Measurements from ENCODE around the gene HCK.
A peak's percentile ranks its signal among the peaks of the same experiment; 100 is the strongest.

Gene HCK

DNA sequence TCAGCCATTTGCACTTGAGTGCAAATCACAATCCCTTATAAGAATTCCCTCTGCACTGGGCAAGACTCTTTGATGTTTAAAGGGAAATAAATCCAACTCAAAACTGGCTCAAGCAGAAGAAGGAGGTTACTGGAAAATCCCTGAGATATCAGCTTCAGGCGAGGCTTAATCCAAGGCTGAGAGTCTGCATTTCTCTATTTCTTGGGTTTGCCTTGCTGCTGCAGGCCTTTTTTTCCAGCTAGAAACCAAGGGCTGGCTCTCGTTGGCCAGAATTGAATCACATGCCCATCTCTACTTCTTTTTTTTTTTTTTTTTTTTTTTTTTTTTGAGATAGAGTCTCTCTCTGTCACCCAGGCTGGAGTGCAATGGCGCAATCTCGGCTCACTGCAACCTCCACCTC is 11.7 kb downstream of the HCK start:
- no peak for DNase-seq

DNA sequence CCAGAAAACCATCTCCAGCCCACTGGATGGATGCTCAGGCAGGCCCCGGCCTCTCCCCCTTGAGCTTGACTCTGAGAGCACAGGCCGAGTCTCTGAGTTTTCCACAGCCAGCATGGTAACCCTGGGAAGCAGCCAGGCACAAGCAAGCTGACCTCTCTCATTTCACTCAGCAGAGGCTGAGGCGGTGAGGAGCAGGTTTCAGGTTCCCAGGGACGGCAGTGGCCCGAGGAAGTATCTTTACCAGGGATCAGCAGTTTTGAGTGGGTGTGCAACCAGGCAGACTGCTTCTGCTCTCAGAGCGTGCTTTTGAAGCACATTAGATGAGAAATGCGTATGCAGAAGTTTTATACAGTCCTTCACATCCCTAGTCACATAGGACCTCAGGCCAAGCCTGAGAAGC is 12.6 kb downstream of the HCK start:
- no peak for DNase-seq

DNA sequence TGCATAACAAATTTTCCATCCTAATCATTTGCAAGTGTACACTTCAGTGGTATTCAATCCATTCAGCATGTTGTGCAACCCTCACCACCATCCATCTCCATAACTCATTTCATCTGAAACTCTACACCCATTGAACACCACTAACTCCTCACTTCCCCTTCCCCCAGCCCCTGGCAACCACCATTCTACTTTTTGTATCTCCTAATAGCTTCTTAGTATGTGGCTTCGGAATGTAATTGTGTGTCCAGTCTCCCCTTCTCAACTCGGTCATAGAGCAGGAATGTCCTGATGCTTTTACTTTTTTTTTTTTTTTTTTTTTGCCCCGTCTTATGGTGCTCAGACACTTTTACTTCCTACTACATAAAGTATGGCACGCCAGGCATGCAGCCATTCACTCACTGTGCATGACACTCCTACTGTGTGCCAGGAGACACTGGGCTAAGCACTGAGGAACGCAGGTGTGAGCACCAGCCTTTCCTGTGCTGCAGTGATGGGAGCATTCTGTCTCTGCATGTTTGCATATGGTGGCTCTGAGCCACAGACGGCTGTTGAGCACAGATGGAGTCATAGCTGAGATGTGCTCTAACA is 15.3 kb downstream of the HCK start:
- no peak for DNase-seq

DNA sequence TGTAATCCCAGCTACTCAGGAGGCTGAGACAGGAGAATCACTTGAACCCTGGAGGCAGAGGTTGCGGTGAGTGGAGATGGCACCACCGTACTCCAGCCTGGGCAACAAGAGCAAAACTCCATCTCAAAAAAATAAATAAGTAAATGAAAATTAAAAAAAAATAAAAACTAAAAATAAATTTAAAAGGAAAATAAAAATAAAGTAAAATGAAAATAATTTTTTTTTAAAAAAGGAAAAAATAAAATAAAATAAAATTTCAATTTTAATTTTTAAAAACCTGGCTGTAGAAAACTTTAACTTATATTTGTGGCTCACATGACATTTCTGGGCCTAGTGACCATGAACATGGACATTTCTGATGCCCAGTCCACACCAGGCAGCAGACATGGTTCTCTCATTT is 16.1 kb downstream of the HCK start:
- no peak for DNase-seq

DNA sequence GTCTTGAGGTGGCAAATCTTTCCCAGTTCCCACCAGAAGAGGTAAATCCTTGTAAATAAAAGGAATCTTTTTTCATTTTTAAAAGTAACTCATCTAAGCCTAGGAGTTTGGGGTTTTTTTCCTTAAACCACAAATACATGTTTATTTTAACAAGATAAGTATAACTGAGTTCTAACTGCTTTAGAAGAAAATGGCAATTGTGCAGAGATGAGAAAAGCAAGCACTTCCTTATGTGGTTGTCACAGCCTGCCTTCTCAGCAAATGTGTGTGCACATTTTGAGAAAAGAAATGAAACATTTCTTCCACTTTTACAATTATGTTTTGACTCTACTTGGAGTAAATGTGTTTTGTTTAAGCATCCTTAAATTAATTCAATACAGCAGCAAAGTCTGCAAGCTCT is 17.7 kb downstream of the HCK start:
- DNase-seq = no peak

DNA sequence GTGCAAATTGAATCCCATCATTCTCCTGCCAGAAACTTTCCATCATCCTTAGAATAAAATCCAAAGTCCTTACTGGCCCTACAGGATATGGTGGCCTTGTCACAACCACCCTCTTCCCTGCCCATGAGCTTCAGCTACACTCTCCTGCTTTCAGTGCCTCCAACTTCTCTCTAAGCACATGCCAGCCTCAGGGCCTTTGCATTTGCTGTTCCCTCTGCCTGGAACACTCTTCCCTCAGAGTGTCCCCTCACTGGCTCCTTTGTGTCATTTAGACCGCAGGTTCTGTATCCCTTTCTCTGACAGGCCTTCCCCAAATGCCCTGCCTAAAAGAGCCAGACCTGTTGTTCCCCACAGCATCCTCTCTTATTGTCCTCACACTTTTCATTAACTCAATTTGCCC is 18.2 kb downstream of the HCK start:
- no peak for DNase-seq

DNA sequence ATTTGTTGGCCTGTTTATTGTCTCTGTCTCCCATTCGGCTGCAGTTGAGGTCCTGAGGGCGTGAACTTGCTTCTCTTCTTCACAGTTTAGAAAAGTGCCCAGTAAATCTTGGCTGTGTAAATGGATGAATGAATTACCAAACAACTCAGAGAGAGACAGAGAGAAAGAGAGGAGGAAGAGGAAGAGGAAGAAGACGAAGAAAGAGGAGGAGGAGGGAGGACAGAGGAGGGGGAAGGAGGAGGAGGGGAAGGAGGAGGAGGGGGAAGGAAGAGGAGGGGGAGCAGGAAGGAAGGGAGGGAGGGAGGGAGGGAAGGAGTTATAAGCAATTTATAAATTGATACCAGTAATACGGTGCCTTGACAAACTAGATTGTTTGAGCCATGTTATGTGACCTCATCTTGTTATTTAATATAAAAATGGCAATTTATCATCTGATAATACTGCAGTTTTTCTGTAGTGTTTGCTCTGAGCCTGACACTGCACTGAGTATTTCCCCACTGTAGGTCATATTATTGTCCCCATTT is 18.7 kb downstream of the HCK start:
- DNase-seq = no peak

DNA sequence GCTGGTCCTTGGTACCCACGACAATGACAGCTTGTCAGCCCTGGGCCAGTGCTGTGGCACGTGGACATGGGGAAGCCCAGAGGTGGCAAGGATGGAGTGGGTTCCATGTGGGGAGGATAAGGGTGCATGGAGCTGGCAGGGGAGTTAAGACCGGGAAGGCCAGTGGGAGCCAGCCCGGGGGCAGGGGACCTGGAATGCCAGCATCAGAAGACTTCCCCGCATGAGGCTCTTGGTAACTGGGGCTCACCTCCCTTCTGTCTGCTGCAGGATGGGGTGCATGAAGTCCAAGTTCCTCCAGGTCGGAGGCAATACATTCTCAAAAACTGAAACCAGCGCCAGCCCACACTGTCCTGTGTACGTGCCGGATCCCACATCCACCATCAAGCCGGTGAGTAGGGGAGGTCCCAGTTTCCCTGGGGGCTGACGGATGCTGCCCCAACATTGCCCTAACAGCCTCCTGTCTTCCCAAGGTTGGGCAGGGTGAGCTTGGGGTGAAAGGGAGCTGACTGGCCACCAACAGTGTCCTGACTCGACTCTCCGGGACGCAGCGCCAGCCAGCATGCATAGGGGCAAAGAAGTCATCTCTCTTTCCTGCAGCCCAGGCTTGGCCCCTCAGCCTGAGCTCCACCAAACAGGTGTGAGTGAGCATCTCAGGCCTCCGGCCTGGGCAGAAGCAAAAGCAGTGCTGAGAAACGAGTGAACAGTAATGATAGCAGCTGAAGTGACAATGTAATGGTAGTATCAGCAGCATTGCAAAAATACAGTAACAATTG is 19.5 kb downstream of the HCK start:
- peak in 1 of 2 experiments; percentile 81 for DNase-seq

DNA sequence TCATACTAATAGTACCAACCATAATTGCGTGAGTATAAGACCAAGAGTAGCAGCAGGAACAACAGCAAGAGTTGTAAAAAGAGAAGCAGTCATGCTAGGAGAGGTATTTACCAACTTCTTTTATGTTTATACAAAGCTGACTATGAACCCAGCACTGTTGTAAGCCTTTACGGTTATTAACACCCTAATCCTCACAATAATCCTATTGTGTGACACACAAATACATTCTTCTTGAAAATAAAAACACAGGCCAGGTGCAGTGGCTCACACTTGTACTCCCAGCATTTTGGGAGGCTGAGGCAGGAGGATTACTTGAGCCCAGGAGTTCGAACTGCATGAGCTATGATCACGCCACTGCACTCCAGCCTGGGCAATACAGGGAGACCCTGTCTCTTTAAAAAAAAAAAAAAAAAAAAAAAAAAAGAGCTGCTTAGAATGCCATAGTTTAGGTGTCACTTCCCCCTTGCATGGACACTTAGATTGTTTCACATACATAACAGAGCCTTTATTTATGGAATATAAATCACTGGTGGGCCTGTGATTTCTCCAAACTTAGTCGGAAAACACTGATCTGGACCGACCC is 20.2 kb downstream of the HCK start:
- DNase-seq = peak; percentile 56 to 81

DNA sequence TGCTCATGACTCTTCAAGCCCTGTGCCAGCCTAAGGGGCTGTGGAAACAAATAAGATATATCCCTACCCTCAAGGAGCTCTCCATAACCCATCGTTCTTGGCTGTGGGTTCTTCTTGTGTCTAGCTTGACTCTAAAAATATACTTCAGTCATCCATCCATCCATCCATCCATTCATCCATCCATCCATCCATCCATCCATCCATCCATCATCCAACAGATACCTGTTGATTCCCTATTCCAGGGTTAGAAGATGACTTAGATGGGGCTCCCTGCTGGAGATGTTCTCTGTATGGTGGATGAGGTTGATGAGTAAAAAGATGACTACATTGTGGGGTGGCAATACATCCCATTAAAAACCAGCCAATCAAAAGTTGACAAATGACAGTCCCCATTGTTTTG is 23.5 kb downstream of the HCK start:
- DNase-seq = no peak

DNA sequence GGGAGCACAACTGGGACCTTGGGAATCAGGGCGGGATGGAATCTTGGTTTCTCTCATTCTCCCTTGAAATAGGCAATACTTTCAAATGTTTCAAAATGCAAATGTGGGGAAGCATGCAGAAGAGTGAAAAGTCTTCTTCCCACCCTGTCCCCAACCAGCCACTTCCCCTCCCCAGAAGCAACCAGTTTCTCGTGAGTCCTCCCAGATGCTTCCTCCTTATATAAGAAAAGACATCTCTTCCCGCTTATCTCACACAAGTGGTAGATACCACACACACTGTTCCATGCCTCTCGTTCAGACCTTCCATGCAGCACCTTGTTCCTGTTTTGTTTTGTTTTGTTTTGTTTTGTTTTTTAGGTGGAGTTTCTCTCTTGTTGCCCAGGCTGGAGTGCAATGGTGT is 25.1 kb downstream of the HCK start:
- no peak for DNase-seq

DNA sequence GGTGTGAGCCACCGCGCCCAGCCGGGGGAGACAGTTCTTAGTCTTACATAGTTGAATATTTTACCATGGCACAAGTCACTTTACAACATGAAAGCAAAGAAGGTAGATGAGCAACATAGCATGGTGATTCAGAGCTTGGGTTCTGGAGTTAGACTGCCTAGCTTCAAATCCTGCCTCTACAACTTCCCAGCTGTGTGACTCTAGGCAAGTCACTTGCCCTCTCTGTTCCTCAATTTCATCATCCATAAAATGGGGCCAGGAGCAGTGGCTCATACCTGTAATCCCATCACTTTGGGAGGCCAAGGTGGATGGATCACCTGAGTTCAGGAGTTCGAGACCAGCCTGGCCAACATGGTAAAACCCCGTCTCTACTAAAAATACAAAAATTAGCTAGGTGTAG is 26.3 kb downstream of the HCK start:
- DNase-seq = no peak

DNA sequence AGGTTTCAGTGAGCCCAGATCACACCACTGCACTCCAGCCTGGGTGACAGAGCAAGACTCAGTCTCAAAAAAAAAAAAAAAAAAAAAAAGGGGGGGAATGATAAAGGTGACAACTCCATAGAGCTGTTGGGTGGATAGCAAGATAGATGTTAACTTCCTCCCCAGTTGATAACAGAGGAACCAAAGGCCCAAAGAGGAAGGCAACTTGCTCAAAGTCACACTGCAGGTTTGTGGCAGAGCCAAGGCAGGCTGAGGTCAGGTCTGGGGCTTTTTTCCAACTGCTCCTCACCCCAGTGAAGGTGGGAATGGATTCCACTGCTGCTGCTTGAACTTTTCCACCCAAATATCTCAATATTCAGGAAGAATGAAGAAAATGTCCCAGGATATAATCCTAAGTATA is 26.7 kb downstream of the HCK start:
- DNase-seq = no peak

DNA sequence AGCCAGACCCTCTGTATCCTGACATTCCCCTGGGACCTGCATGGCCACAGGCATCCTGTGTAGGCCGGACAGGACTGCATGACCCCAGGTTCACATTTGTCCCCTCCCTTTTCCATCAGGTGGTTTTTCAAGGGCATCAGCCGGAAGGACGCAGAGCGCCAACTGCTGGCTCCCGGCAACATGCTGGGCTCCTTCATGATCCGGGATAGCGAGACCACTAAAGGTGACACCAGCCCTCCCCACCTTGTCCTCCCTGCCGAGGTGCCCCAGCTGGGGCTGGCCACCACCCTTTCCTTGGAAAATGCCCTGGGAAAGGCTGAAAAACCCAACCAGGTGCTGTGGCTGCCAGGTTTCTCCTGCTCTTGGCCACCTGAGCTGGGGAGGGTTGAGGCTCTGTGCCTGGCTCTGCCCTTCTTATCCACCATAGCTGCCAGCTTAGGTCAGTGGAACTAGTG is 27.6 kb downstream of the HCK start:
- DNase-seq = no peak

DNA sequence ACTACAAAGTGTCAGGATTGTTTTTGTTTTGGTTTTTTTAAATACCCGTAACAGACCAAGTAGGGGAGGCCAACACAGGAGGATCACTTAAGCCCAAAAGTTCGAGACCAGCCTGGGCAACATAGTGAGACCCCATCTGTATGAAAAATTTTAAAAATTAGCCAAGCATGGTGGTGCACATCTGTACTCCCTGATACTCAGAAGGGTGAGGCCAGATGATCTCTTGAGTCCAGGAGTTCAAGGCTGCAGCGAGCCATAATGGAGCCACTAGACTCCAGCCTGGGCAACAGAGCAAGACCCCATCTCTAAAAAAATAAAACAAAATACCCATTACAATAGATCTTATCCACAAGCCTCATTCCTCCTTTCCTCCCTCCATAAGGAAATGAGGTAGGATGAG is 28.7 kb downstream of the HCK start:
- no peak for DNase-seq

DNA sequence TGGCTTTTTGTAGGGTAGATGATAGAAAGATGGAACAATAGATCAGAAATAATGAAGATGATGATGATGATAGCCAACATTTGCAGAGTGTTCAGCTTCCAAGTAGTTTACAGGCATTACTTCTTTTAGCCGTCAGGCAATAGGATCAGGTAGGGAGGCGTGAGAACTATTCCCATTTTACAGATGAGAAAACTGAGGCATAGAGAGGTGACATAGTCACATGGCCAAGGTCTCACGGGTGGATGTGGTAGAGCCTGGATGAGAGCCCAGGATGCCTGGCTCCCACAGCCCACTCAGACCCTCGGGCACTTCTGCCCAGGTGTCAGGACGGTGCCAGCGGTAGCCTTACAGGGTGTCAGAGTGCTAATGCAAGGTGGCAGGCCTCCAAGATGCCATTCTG is 31.4 kb downstream of the HCK start:
- DNase-seq = no peak

DNA sequence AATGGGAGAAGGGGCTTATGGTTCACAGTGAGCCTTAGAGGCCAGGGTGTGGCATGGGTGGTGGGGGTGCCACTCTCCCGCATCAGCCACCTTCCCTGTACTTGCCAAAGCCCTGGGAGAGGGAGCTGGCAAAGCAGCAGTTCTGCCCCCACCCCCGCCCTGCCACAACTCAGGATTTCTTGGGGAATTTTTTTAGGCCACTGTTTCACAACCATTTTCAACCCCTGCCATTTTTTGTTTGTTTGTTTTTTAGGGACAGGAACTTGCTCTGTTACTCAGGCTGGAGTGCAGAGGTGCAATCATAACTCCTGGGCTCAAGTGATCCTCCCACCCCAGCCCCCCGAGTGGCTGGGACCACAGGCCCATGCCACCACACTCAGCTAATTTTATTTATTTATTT is 35.0 kb downstream of the HCK start:
- no peak for DNase-seq

DNA sequence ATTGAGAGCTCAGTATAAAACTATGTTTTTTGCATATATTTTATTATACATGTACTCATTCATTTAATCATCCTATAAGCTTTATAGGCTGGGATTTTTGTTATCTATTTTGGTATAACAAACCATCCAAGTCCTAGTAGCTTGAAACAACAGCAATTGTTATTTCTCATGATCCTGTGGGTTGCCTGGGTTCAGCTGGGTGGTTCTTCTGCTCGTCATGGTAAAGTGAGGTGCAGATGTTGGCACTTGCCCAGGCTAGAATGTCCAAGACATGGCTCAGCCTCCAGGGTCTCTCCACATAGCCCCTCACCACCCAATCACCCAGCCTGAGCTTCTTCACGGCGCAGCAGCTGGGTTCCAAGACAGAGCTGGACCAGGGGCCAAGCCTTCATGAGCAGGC is 36.7 kb downstream of the HCK start:
- DNase-seq = no peak

DNA sequence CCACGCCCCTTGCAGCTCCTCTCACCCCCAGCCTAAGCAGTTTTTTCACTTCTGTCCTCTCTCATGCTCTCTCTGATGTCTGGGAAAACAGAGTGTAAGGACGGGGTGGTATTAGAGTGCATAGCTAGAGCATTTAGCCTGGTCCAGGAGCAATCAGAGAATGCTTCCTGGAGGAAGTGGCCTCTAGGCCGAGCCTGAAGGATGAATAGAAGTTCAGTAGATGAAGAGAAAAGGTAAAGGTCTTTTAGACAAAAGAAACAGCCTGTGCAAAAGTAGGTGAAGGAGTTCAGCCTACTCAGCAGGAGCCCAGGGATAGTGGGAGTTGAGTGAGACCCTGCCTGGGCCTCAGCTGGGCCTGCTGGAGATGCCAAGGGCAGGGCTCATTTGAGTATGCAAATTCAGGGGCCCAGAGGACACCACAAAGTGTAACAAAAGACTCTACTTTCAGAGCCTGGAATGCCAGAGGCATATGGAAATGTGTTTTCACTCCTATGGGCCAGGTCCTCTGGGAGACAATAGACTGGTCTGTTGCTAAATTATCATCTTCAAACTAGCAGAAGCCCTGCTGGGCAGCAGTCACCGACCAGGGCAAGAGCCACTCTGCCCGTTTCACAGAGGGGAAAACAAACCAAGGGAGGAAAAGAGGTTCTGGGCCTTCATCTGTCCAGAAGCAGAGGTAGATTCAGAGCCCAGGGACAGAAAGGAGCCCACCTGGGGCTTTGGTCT is 37.8 kb downstream of the HCK start:
- DNase-seq = no peak

DNA sequence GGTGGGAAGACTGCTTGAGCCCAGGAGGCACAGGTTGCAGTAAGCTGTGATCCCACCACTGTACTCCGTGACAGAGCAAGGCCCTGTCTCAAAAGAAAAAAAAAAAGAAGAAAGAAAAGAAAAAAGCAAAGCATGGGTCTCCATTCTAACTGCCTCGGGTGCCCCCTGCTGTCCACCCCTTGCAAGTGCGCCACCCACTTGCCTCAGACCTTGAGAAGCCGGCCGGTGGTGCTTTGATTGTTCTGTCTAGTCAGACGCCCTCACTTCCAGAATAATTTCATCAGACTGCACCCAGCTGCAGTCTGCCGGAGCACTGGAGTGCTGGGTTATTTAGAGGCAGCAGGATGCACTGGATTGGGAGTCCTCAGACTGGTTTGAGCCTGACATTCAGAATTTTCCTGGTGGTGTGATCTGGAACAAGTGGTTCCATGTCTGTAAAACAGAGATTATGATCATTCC is 39.9 kb downstream of the HCK start:
- peak; percentile 76 to 80 for DNase-seq

DNA sequence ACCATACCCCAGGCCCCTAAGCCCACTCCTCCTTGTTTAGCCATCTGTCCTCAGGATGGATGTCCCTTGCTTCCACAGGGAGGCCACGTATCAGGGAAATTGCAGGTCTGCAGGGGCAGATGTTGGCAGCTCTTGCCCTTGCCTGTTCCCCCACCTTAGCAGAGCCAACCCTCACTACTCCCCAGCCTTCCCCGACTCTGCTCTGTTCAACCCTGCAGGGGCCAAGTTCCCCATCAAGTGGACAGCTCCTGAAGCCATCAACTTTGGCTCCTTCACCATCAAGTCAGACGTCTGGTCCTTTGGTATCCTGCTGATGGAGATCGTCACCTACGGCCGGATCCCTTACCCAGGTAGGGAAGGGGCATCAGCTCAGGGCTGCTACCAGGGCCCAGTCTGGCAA is 46.7 kb downstream of the HCK start:
- DNase-seq = no peak

DNA sequence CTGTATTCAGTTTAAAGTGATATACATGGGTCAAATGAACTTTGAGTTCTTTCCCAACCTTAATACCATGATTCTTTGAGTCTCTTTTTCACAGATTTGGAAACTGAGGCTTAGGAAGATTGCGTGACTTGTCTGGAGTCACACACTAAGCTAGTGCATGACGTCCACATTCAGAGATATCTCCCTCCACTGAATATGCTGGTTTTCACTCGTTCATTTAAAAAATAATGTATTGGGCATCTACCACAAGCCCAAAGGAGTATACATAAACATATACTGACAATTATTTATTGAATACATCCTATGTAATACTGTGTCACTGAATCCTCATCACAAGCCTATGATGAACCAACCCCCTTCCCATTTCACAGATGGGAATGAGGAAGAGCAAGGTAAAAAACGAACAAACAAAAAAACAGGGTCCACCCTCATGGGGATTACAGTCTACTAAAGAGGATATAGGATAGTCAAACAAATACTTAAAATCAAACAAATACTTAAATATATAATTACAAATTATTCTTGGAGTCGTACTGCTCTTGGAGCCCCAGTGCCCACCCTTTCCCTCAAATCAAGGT is 56.9 kb downstream of the HCK start:
- no peak for DNase-seq
